GM19328 (cell line): ENCODE measurements around the gene GALNT18.
"Not testable (repeated sequence)": the region's sequence is repeated elsewhere in the genome, so short reads cannot be mapped to it uniquely, and the experiment has no call there.

ENCODE experiments used
- ATAC-seq: cut with Tn5 transposase; IDR thresholded peaks from one replicate; pipeline ENCODE4 v1.9.1; 2021; ENCODE audit warnings: mild to moderate bottlenecking, moderate library complexity; ENCODE audit not compliant: unreplicated experiment

Gene GALNT18

DNA sequence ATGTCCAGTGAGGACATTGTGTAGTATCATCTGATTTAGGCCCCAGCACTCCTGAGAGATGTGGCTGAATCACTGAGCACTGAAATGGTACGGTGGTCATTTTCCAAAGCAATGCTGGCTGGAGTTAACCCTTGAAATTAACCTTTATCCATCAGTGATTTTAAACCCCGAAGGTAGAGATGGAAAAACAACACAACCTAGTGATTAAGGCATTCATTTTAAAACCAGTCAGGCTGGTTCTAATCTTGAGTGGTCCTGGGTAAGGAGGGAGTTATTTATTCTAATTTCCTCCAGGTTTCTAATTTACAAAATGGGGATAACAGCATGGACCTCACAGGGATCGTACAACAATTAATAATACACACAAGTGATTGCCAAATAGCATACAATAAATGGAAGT, 262.2 kb downstream of the GALNT18 start:
- ATAC-seq, result no peak

DNA sequence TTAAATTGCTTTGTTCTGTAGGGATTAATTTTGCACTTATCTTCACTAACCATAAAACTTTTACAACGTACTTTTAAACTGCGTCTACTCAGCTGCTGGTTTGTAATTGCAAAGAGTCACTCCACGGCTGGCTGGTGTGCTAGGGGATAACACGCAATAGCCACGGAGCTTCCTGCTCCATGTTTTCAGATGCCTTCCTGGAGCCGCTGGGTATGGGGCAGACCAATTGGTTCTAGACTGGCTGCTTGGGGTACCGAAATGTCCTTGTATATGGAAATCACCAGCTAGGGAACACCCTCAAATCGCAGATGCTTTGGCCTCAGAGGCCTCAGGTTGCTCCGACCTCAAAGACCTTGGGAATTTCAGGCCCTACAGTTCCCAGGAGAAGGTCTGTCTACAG, 265.0 kb downstream of the GALNT18 start:
- no peak for ATAC-seq

DNA sequence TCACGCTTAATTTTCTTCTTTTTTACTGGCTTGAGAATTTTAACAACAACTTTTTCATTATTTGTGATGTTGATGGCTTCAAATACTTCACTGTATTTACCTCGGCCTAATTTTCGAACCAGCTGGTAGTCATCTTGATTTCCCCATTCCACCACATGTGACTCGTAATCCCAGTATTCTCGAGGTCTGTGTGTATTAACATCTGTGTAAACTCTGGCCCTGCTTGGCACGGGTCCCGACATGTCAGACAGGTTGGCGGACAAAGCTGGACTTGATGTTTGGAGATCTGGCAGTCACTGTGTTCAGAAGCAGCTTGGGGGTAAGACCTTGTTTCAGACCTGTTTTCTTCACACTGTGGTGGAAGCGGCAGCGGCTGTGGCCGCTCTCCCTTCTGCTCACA, 268.9 kb downstream of the GALNT18 start, which contains the start of gene CSNK2A3:
CSNK2A3 (minus strand) TSS at position 373 of the 400 bp plus-strand sequence; CDS start at position 242, 131 bp downstream.
- ATAC-seq, result not testable (repeated sequence)

DNA sequence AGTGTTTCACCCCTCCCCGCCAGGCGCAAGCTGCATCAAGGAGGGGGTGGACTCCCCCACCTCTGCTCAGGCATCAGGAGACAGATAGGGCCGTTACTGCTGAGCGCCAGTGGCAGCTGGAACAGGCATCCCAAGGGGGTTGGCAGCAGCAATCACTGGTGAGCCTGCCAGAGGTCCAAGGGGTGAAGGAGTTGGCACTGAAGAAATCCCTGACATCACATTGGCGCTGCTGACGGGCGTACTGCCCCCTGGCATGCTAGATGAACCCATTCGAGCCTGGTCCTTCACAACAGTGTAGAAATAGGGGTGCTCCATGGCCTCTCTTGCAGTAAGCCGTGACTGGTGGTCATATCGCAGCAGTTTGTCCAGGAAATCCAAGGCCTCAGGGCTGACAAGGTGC, 270.0 kb downstream of the GALNT18 start:
- ATAC-seq, result not testable (repeated sequence)

DNA sequence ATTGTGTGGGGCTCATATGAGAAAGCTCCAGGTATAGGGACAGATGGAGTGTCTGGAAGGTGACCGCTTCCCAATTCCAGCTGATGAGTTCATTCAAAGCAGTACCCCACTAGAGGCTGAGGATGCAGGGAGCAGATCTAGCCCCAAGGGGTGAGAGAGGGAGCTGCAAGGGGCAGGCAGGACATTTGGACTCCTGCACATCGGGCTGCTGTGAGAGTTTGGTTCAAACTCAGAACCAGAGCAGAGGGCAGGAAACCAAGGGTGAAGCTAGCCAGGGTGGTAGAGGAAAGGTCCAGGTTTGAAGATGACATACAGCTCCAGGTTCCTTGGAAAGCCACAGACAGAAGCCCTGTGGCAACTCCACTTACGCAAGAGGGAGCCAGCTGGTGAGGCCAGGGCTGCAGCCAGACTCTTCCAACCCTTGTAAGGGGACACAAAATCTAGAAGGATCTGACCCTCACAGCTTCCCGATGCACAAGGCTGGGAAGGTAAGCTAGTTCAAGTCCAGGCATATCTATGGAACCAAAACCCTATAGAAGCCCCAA, 270.7 kb downstream of the GALNT18 start:
- ATAC-seq, result no peak

- no peak for ATAC-seq
These were observed 271.9 kb downstream of the GALNT18 start for GRCh38 chr11:11349870-11350337.

GRCh38 chr11:11349106-11349825, 272.5 kb downstream of the GALNT18 start:
- no peak for ATAC-seq

DNA sequence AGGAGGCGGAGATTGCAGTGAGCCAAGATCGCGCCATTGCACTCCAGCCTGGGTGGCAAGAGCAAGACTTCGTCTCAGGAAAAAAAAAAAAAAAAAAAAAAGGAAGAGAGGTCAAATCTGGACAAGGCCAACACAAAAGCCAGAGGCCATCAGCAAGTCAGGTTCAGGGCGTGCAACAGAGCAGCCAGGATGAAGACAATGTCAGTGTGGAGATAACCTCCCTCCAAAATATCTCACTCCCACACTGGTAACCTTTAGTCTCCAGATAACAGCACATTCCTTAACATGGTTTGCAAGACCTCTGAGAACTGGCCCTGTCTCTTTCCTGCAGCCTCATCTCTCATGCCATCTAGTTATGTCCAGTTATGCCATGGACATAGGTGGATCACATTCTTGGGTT, 273.5 kb downstream of the GALNT18 start:
- ATAC-seq, result no peak

GRCh38 chr11:11347592-11347991, 274.2 kb downstream of the GALNT18 start:
- no peak for ATAC-seq

GRCh38 chr11:11346303-11346702, 275.5 kb downstream of the GALNT18 start:
- ATAC-seq, result no peak

DNA sequence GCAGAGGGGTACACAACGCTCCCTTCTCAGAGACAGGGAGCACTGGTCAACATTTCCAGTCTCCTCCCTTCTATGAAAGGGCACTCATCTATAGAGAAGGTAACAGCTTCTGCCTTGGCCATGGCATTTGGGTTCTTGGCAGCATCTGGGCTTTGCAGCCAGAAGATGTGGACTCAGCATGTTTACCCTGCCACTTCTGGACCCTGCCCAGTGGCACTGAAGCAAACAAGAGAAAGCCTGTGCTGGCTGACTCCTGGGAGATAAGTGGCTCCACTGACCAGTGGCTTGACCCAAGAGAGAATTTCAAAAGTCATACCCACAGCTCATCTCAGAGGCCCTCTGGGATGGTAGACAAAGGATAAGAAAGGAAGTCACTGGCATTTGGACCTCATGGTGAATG, 276.7 kb downstream of the GALNT18 start:
- no peak for ATAC-seq

DNA sequence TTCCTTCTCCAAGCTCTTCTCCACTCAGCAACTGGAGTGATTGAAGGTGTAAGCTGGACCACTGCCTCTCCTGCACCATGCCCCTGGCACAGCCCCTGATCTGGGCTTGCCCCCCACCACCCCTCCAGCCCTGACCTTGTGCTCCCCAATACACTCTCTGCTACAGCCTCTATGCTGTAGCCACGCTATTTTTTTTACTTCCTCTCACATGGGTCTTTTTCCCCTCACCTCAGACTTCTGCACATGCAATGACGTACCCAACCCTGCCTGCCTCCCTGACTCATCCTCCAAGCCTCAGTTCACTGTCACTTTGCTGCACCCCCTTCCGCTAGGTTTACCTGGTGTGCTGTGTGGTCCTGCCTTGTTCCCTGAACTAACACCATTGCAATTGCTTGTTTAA, 277.8 kb downstream of the GALNT18 start:
- ATAC-seq, result no peak

DNA sequence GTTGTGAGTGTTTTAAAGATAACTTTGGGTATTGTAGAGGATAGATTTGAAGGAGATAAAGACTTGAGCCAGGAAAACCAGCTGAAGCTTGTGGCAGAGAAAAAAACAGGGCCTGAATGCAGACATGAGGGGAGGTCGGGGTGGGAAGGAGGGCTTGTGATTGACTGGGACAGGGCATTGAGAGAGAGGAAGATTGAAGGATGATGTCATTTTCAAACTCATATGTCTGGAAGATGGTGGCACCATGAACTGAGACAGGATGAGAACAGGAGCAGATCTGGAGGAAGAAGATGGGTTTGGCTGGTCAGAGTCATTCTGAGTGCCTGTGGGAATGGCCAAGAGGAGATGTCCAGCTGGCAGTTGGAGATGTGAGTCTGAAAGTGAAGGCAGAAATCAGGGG, 283.5 kb downstream of the GALNT18 start:
- ATAC-seq, result no peak

DNA sequence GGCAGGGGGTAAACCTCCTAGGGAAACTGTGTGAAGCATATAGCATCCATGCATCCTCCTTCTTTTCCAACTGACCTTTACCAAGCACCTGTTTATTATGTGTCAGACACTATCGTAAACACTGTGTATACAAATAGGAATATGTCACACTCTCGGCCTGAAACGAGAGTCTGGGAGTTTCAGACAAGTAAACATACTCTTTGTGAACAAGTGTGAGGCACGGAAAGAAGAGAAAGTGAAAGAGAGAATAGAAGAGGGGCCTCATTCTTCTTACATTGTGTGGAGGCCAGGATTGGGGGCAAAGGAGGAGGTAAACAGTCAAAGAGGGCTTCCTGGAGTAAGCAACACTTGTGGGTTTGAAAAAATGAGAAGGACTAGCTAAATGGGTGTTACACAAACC, 285.1 kb downstream of the GALNT18 start:
- ATAC-seq, result no peak

GRCh38 chr11:11335043-11335442, 286.8 kb downstream of the GALNT18 start:
- ATAC-seq, result no peak

DNA sequence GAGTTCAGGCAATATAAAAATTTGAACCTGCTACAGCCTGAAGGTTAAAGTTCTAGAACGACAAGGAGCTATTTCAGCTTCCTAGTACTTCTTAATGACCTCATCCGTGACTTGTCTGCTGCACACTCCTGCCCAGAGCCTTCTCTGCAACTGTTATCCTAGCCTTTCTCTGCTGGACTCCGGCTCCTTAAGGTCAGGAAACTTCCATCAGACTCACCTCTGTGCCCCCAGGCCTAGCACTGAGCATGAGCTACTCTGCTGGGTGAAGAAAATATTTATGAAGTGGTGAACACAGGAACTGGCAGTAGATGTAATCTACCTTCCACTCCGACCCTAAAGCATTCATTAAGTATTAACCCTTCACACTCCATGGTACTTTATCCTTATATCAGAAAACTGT, 287.2 kb downstream of the GALNT18 start:
- no peak for ATAC-seq

- no peak for ATAC-seq
These were observed 289.6 kb downstream of the GALNT18 start for GRCh38 chr11:11332141-11332710.

- no peak for ATAC-seq
These were observed 292.6 kb downstream of the GALNT18 start for GRCh38 chr11:11329062-11329806.

DNA sequence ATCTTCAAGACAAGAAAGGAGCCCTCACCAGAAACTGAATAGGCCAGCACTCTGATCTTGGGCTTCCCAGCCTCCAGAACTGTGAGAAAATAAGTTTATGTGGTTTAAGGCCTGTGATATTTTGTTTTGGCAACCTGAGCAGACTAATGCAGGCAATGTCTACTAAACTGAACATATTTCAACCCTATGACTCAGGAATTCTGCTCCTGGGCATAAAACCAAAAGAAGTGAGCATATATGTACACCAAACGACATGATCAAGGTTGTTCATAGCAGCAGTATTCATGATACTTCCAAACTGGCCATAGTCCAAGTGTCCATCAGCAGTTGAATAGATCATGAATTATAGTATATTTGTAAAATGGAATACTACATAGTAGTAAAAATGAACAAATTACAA, 297.7 kb downstream of the GALNT18 start:
- no peak for ATAC-seq

GRCh38 chr11:11322101-11322500, 299.7 kb downstream of the GALNT18 start:
- ATAC-seq, result no peak

DNA sequence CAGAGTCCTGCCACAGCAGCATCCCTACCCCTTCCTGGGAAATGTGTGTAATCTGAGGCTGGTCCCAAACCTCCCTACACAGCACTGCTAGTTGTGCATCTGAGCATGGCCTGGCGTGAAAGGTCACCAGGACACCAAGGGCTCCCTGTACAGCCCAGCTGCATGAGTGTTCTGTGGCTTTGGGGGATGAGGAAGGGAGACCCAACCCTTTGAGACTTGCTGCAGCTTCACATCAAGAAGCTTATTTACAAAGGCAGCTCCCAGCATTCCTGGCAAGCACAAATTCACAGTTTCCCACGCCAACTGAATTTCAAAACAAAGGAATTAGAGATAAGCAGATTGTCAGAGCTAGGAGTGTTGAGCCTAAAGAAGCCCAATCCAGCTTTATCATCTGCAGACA, 301.0 kb downstream of the GALNT18 start:
- ATAC-seq, result no peak

DNA sequence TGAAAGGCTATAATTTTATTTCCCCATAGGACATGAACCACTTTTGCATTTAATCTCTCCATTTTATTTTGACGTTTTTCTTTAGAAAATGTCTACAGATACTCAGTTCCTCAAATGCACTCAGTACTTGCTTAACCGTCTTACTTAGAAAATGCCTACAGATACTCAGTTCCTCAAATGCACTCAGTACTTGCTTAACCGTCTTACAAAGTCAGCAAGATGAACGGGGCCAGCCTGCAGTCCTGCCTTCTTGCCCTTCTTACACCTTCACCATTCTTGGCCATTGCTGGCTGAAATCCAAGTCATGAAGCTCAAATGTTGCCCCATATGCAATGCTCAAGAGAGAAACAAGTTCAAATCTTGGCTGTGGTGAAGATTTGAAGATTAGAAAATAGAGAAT, 302.8 kb downstream of the GALNT18 start:
- ATAC-seq, result no peak
